Activated T-helper 1 cell treated with anti-CD3 and anti-CD28 coated beads, Interleukin-12 subunit alpha, Interleukin-12 subunit beta, Interleukin-2, Interleukin-4 antibody, amounts not matched to agents 30 ng/mL and 10 ng/mL and 1 ng/mL, durations not matched to agents 14 hours and 24 hours and 36 hours (primary cell): Measurements from ENCODE around the gene TBCB. TPM values are rescaled to one million over a fixed set of nuclear protein-coding genes. Genes with fewer than 3 reads are reported as not detected.
"Not testable (repeated sequence)": the region's sequence is repeated elsewhere in the genome, so short reads cannot be mapped to it uniquely, and the experiment has no call there.

Source experiments
- DNase-seq: peaks from one replicate; pipeline ENCODE4 v3.0.0; 2021; ENCODE audit warnings: low spot score
- H3K27ac Mint-ChIP-seq: one replicate; pipeline ENCODE4 v1.8.0; 2021; ENCODE audit warnings: mild to moderate bottlenecking, mixed read lengths
- H3K27me3 Mint-ChIP-seq: one replicate; pipeline ENCODE4 v1.8.0; 2022; ENCODE audit warnings: mild to moderate bottlenecking, moderate library complexity, mixed read lengths; ENCODE audit not compliant: insufficient read depth
- H3K36me3 Mint-ChIP-seq: one replicate; pipeline ENCODE4 v1.8.0; 2021; ENCODE audit warnings: low read depth, mixed read lengths
- H3K4me1 Mint-ChIP-seq: one replicate; pipeline ENCODE4 v1.8.0; 2021; ENCODE audit warnings: low read depth, mixed read lengths
- H3K4me3 Mint-ChIP-seq: one replicate; pipeline ENCODE4 v1.8.0; 2021; ENCODE audit warnings: mild to moderate bottlenecking, moderate library complexity, mixed read lengths
- H3K9me3 Mint-ChIP-seq: one replicate; pipeline ENCODE4 v1.8.0; 2021; ENCODE audit warnings: mixed read lengths
- intact Hi-C: fragments of 100-400 bp; cut with micrococcal nuclease; formaldehyde crosslinking; loops from one replicate; pipeline ENCODE4 v1.15.1; 2024
- total RNA-seq: library from RNA; stranded (reverse); gene quantifications from 2 replicates; pipeline ENCODE4 v1.2.3, GENCODE V29; 2022

The TBCB gene
- total RNA-seq, 1 donor from 2014 or later, result 143 TPM

DNA sequence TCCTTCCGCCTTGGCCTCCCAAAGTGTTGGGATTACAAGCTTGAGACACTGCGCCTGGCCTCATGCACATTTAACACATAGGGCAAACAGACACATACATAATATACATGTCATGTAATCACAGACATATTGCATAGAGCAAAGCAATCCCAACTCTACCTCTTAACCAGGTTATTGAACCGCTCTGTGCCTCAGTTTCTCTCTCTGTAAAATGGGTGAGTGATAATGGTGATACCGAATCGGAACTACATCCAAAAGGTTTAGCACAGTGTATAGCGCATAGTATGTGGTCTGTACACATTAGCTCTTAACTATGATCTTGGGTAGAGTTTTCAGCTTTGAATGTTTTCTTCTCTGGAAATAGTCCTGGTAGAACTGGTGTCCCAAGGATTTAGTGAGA lies 29.4 kb downstream of the TBCB start:
- no peak for DNase-seq
- Mint-ChIP-seq H3K27me3 (no peaks in the 10 kb centered on the region), H3K36me3 (peaks cover 42% of the 10 kb centered on the region), H3K4me1 (peaks cover 11% of the 10 kb centered on the region), H3K4me3 (no peak overlapping the region), H3K27ac (no peak overlapping the region), H3K9me3 (no peaks in the 10 kb centered on the region)
- intact Hi-C loops, result no loop called here

DNA sequence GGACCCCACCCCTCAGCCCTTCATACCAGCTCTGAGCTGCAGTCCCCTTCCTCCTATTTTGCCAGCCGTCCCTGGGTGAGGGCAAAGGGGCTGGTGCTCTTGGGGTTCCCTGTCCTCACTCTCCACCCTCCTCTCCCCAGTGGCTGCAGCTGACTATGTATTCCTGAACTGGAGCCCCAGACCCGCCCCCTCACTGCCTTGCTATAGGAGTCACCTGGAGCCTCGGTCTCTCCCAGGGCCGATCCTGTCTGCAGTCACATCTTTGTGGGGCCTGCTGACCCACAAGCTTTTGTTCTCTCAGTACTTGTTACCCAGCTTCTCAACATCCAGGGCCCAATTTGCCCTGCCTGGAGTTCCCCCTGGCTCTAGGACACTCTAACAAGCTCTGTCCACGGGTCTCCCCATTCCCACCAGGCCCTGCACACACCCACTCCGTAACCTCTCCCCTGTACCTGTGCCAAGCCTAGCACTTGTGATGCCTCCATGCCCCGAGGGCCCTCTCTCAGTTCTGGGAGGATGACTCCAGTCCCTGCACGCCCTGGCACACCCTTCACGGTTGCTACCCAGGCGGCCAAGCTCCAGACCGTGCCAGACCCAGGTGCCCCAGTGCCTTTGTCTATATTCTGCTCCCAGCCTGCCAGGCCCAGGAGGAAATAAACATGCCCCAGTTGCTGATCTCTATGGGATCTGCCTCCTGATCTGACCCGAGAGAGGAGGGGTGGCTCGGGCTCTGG lies 34.6 kb downstream of the TBCB start:
- H3K27me3 Mint-ChIP-seq, result no peaks in the 10 kb centered on the region
- H3K4me1 Mint-ChIP-seq, result no peaks in the 10 kb centered on the region
- intact Hi-C loops, result no loop called here
- H3K9me3 Mint-ChIP-seq, result no peaks in the 10 kb centered on the region
- H3K27ac Mint-ChIP-seq, result no peak overlapping the region
- peaks cover 39% of the 10 kb centered on the region for H3K36me3 Mint-ChIP-seq
- no peak for DNase-seq
- H3K4me3 Mint-ChIP-seq, result no peak overlapping the region

DNA sequence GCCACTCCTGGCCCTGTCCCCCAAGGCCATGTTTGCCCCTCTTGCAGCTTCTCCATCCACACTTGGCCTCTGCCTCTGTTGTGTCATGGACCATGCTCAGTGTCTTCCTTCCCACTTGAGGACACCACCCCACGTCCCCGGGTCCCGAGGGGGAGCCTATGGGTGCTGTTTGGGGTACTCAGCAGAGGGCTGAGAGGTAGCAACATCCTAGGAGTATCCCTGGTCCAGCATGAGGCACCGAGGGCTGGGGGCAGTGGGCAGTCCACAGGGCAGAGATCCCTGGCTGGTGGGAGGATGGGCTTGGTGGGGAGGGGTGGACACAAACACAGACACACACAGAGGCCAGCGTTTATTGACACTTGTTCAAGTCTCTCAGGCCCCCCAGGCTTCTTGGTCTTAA lies 35.3 kb downstream of the TBCB start:
- Mint-ChIP-seq H3K9me3 (no peaks in the 10 kb centered on the region), H3K4me1 (no peaks in the 10 kb centered on the region), H3K36me3 (peaks cover 41% of the 10 kb centered on the region), H3K27me3 (no peaks in the 10 kb centered on the region), H3K27ac (no peak overlapping the region), H3K4me3 (no peak overlapping the region)
- no peak for DNase-seq
- intact Hi-C loops, result no loop called here

DNA sequence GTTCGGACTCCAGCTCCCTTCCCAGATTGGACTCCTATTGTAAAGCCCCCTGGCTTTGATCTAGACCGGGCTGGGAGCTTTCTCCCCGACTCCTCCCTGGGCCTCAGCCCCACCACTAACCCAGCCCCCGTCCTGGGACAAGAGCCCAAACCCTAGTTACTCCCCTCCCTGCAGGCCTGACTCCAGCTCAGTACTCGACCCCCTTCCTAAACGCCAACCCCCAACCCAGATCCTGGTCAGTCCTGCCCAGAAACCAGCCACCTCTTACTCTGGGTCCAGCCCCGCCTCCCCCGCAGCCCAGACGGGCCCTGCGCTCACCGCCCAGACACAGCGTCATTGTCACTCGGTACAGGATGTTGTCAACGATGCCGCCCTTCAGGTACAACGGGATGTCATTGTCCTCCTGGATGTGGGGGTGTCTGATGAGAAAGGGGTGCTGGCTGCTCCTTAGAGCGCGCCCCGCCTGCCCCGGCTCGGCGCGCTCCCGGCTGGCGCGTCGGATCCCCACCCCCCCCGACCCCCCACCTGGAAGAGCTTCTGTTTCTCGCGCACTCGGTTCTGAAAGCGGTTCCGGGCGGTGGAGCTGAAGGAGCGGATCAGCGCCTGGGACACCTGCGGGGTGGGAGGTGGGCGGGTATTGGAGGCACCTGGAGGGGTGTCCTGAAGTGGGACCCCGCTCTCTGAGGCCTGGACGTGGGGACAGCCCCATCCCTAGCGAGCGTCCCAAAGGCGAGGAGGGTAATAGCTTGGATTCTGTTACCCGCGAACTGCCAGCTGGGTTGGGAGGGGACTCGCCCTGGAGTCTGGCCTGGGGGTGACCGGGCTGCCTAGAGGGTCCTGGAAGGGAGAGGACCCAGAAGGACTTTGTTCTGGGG lies 36.1 kb downstream of the TBCB start:
- Mint-ChIP-seq H3K4me1 (peaks cover 4% of the 10 kb centered on the region), H3K27me3 (no peaks in the 10 kb centered on the region), H3K36me3 (peaks cover 33% of the 10 kb centered on the region), H3K27ac (no peak overlapping the region), H3K9me3 (no peaks in the 10 kb centered on the region), H3K4me3 (no peak overlapping the region)
- intact Hi-C loops, result no loop called here
- no peak for DNase-seq

DNA sequence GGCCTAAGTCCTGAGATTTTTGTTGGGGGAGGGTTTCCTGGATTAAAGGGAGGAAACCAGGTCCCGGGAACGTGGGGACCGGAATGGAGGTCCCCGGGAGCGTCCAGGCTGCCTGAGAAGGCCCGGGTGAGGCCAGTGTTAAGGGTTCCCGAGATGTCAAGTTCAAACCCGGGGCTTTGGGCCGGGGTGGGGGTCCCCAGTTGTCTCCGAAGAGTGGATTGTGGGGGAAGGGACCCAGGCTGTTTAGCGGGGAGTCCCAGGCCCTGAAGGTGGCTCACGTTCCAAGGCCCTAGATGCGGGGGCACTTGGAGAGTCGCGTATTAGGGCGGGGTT lies 36.7 kb downstream of the TBCB start:
- Mint-ChIP-seq H3K27ac (no peak overlapping the region), H3K4me1 (peaks cover 6% of the 10 kb centered on the region), H3K9me3 (no peaks in the 10 kb centered on the region), H3K36me3 (peaks cover 30% of the 10 kb centered on the region), H3K27me3 (no peaks in the 10 kb centered on the region), H3K4me3 (no peak overlapping the region)
- intact Hi-C loops, result no loop called here
- no peak for DNase-seq

DNA sequence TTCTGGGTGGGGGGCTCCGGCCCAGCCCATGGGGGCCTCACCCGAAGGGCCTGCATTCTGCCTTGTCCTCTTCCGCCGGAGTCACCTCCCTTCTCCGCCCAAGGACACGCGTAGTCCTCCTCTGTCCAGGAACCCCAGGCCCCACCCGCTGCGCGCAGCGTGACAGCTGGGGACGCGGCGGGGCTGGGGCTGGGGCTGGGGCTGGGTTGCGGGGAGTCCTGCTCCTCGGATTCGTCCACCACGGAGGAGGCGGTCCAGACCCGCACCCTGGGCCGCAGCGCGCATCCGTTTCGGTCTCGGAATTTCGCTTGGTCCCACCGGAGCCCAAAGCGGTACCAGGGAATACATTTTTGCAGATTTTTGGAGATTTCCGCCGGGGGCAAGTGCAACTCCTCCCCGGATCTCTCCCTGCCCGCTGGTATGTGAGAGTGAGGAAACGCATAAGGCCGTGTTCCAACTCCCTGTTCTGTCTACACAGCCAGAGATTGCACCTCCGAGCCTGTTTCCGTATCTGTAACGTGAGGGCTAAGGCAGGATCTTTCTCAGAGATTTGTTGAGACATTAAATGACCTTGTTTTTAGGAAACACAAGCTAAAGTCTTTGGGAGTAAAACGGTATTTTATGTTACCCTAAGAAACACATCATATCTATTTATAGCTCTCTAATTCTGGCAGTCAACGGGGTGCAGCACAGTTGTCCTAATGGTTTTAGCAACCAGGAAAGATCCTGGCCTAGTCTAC lies 37.3 kb downstream of the TBCB start, which contains the start of gene COX7A1:
COX7A1 (minus strand) TSS at position 96 of the 740 bp plus-strand sequence; CDS start at position 56, 40 bp downstream.
- H3K9me3 Mint-ChIP-seq, result no peaks in the 10 kb centered on the region
- H3K27me3 Mint-ChIP-seq, result no peaks in the 10 kb centered on the region
- H3K27ac Mint-ChIP-seq, result no peak within 1 kb of the TSS
- H3K4me3 Mint-ChIP-seq, result no peak within 1 kb of the TSS
- DNase-seq, result no peak
- peaks cover 28% of the 10 kb centered on the region for H3K36me3 Mint-ChIP-seq
- H3K4me1 Mint-ChIP-seq, result peaks cover 6% of the 10 kb centered on the region
- intact Hi-C loops, result no loop called here

DNA sequence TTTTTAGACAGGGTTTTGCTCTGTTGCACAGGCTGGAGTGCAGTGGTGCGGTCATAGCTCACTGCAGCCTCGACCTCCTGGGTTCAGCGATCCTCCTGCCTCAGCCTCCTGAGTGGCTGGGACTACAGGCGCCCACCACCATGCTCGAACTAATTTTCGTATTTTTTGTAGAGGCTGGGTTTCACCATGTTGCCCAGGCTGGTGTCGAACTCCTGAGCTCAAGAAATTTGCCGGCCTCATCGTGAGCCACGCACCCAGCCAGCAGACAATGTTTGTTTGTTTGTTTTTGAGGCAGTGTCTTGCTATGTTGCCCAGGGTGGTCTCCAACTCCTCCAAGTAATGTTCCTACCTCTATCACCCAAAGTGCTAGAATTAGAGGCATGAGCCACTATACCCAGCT lies 37.9 kb downstream of the TBCB start:
- peaks cover 6% of the 10 kb centered on the region for H3K4me1 Mint-ChIP-seq

DNA sequence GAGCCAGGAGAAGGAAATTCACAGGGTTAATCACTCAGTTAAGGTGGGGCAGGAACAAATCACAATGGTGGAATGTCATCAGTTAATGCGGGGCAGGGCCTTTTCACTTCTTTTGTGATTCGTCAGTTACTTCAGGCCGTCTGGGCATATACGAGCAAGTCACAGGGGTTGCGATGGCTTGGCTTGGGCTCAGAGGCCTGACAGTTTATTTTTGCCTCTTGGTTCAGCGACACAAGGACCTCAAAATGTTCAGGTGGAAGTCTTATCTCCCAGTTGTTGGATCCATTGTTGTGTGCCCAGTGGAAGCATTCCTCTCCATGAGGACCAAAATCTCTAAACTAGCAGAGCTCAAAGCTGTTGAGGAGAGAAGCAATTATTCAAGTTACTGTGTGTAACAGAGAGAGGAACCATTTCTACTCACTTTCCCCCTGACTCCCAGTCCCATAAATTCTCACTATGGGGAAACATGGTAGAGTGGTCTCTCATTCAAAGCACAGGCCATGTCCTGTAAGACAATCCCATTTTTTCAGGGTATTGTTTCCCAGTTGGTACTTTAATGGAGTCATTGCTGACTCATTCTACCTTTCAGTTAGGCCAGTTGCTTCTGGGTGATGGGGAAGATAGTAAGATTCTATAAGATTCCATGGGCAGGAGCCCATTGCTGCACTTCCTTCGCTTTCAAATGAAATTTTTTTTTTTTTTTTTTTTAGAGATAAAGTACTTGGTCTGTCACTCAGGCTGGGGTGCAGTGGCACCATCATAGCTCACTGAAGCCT lies 45.7 kb downstream of the TBCB start:
- peaks cover 6% of the 10 kb centered on the region for H3K4me1 Mint-ChIP-seq

More for the DNA sequence above, 37.9 kb downstream of the TBCB start:
- Mint-ChIP-seq H3K9me3 (no peaks in the 10 kb centered on the region), H3K27me3 (no peaks in the 10 kb centered on the region), H3K27ac (no peak overlapping the region), H3K36me3 (peaks cover 28% of the 10 kb centered on the region), H3K4me3 (no peak overlapping the region)
- intact Hi-C loops, result no loop called here
- DNase-seq, result no peak

DNA sequence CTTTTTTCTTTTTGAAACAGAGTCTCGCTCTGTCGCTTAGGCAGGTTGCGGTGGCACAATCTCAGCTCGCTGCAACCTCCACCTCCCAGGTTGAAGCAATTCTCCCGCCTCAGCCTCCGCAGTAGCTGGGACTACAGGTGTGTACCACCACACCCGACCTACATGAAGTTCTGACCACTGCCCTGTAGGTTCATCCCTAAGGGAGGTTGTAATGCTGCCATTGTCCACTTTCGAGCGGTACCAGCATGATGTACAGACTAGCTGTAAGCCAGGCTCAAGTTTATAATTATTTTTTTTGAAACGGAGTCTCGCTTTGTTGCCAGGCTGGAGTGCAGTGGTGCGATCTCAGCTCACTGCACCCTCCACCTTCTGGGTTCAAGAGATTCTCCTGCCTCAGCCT lies 48.5 kb downstream of the TBCB start:
- no peaks in the 10 kb centered on the region for H3K4me1 Mint-ChIP-seq
- intact Hi-C loops, result no loop called here
- DNase-seq, result no peak
- H3K4me3 Mint-ChIP-seq, result no peak overlapping the region
- no peaks in the 10 kb centered on the region for H3K27me3 Mint-ChIP-seq
- H3K36me3 Mint-ChIP-seq, result peaks cover 7% of the 10 kb centered on the region
- H3K9me3 Mint-ChIP-seq, result no peaks in the 10 kb centered on the region
- no peak overlapping the region for H3K27ac Mint-ChIP-seq

More for the DNA sequence above, 45.7 kb downstream of the TBCB start:
- Mint-ChIP-seq H3K27ac (no peak overlapping the region), H3K36me3 (peaks cover 7% of the 10 kb centered on the region), H3K27me3 (no peaks in the 10 kb centered on the region), H3K9me3 (no peaks in the 10 kb centered on the region), H3K4me3 (no peak overlapping the region)
- DNase-seq, result no peak
- intact Hi-C loops, result no loop called here

DNA sequence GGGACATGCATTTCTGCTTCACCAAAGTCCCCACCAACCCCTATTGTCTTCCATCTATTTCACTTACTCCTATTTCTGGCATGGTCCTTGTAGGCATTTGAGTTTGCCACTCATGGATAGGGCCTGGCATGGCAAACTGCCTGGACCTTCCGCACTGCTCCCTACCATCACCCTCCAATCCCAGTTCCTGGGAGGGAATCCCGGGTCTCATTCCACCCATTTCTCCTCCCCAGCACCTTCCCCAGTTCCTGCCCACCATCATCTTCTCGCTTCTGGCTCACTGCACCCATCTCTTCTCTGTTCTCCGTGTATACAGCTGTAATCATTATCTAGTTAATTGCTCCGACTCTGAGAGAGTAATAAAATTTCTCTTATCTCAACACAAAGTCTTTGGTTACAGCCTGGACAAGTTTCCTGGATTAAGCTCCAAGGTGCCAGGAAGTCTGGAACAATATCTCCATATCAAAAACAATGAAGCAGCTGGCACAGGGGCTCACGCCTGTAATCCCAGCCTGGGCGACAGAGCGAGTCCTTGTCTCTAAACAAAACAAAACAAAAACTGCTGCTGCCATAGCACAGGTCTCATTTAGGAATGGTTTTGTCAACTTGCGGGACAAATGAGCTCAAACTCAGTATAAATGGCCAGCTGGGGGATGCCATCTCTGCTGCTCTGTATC lies 54.0 kb downstream of the TBCB start:
- no peak for DNase-seq
- Mint-ChIP-seq H3K27me3 (peaks cover 1% of the 10 kb centered on the region), H3K27ac (no peak overlapping the region), H3K4me3 (no peak overlapping the region), H3K9me3 (no peaks in the 10 kb centered on the region), H3K36me3 (no peaks in the 10 kb centered on the region), H3K4me1 (no peaks in the 10 kb centered on the region)
- intact Hi-C loops, result no loop called here

DNA sequence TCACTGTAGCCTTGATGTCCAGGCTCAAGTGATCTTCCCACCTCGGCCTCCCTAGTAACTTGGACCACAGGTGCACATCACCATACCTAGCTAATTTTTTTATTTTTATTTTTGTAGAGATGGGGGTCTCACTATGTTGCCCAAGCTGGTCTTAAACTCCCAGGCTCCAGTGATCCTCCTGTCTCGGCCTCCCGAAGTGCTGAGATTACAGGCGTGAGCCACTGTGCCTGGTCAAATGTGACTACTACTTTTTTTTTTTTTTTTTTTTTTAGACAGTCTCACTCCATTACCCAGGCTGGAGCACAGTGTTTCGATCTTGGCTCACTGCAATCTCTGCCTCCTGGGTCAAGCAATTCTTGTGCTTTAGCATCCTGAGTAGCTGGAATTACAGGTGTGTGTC lies 57.6 kb downstream of the TBCB start:
- Mint-ChIP-seq H3K4me3 (no peak overlapping the region), H3K27ac (no peak overlapping the region), H3K36me3 (no peaks in the 10 kb centered on the region), H3K9me3 (no peaks in the 10 kb centered on the region), H3K27me3 (peaks cover 1% of the 10 kb centered on the region), H3K4me1 (no peaks in the 10 kb centered on the region)
- intact Hi-C loops, result no loop called here
- no peak for DNase-seq

DNA sequence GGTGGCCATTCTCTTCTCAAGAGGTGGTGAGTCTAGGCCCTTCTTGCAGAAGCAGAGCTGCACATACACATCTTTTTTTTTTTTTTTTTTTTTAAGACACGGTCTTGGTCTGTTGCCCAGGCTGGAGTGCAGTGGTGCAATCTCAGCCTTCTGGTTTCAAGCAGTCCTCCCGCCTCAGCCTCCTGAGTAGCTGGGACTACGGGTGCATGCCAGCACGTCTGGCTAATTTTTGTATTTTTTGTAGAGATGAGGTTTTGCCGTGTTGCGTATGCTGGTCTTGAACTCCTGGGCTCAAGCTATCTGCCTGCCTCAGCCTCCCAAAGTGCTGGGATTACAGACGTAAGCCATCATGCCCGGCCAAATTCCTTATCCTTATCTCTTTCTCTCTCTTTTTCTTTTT lies 58.6 kb downstream of the TBCB start:
- intact Hi-C loops, H3K27ac Mint-ChIP-seq, H3K27me3 Mint-ChIP-seq, H3K36me3 Mint-ChIP-seq, H3K4me3 Mint-ChIP-seq, H3K9me3 Mint-ChIP-seq, DNase-seq, H3K4me1 Mint-ChIP-seq: not testable (repeated sequence)
